Stimulated activated naive CD8-positive, alpha-beta T cell treated with anti-CD3 and anti-CD28 coated beads, Interleukin-15, amount 100 ng/mL, for 72 hours (primary cell): Measurements from ENCODE around the gene SCLT1.
"Not testable (repeated sequence)": the region's sequence is repeated elsewhere in the genome, so short reads cannot be mapped to it uniquely, and the experiment has no call there.

Experiments used
- ATAC-seq: fragments of 150-1000 bp; cut with Tn5 transposase; 2 replicates; pipeline ENCODE4 v1.10.0; 2021; ENCODE audit warnings: mild to moderate bottlenecking, moderate library complexity
- DNase-seq, 2 donors: peaks; one replicate each; pipeline ENCODE4 v3.0.0; 2021 to 2022
- H3K27ac Mint-ChIP-seq, 2 donors: one replicate each; pipeline ENCODE4 v1.8.0; 2022; ENCODE audit warnings: mild to moderate bottlenecking in 2 of 2, mixed read lengths in 2 of 2, moderate library complexity in 2 of 2
- H3K27me3 Mint-ChIP-seq: one replicate; pipeline ENCODE4 v1.8.0; 2022; ENCODE audit warnings: mixed read lengths
- H3K4me1 Mint-ChIP-seq: one replicate; pipeline ENCODE4 v1.8.0; 2022; ENCODE audit warnings: mild to moderate bottlenecking, mixed read lengths
- H3K4me3 Mint-ChIP-seq, 2 donors: one replicate each; pipeline ENCODE4 v1.8.0; 2022; ENCODE audit warnings: mild to moderate bottlenecking in 2 of 2, mixed read lengths in 2 of 2, moderate library complexity in 1 of 2
- H3K9me3 Mint-ChIP-seq, 2 donors: one replicate each; pipeline ENCODE4 v1.8.0; 2022; ENCODE audit warnings: mixed read lengths in 2 of 2

SCLT1 gene

GRCh38 chr4:129094347-129094746, 1.0 kb upstream of the SCLT1 start:
- no peaks in the 10 kb centered on the region for H3K9me3 Mint-ChIP-seq
- no peak for ATAC-seq
- H3K27ac Mint-ChIP-seq = peak overlapping the region in 1 of 2 donors; percentile 35
- DNase-seq = no peak
- no peak overlapping the region for H3K4me3 Mint-ChIP-seq
- no peaks in the 10 kb centered on the region for H3K27me3 Mint-ChIP-seq
- peaks cover 30% of the 10 kb centered on the region for H3K4me1 Mint-ChIP-seq

GRCh38 chr4:129092631-129093190, 628 bp downstream of the SCLT1 start:
- Mint-ChIP-seq H3K9me3 (no peaks in the 10 kb centered on the region), H3K27ac (no peak overlapping the region), H3K4me3 (no peak overlapping the region), H3K4me1 (peaks cover 20% of the 10 kb centered on the region), H3K27me3 (no peaks in the 10 kb centered on the region)
- no peak for ATAC-seq
- DNase-seq = no peak

- H3K4me1 Mint-ChIP-seq = peaks cover 6% of the 10 kb centered on the region
- no peak for ATAC-seq
- no peak overlapping the region for H3K4me3 Mint-ChIP-seq
- peaks cover 0 to 4% of the 10 kb centered on the region in 2 donors for H3K9me3 Mint-ChIP-seq
- DNase-seq = no peak
- no peaks in the 10 kb centered on the region for H3K27me3 Mint-ChIP-seq
- peak overlapping the region in 1 of 2 donors; percentile 9 for H3K27ac Mint-ChIP-seq
Measured at GRCh38 chr4:129087516-129087915, 5.8 kb downstream of the SCLT1 start.

- Mint-ChIP-seq H3K4me1 (peaks cover 6% of the 10 kb centered on the region), H3K9me3 (peaks cover 11 to 13% of the 10 kb centered on the region in 2 donors)
- no peak for DNase-seq
Measured at GRCh38 chr4:129085472-129085871, 7.9 kb downstream of the SCLT1 start.

GRCh38 chr4:129082302-129082701, 11.0 kb downstream of the SCLT1 start:
- H3K9me3 Mint-ChIP-seq = peaks cover 18 to 19% of the 10 kb centered on the region in 2 donors
- H3K4me3 Mint-ChIP-seq = no peak overlapping the region
- H3K27me3 Mint-ChIP-seq = no peaks in the 10 kb centered on the region
- H3K4me1 Mint-ChIP-seq = peaks cover 6% of the 10 kb centered on the region
- H3K27ac Mint-ChIP-seq = no peak overlapping the region
- ATAC-seq (no peak), DNase-seq (no peak)

More at GRCh38 chr4:129085472-129085871, 7.9 kb downstream of the SCLT1 start:
- Mint-ChIP-seq H3K4me3 (no peak overlapping the region), H3K27me3 (no peaks in the 10 kb centered on the region), H3K27ac (no peak overlapping the region)
- ATAC-seq = no peak

GRCh38 chr4:129080129-129080528, 13.2 kb downstream of the SCLT1 start:
- no peak for DNase-seq
- H3K9me3 Mint-ChIP-seq = peaks cover 18 to 24% of the 10 kb centered on the region in 2 donors
- ATAC-seq = no peak
- no peaks in the 10 kb centered on the region for H3K27me3 Mint-ChIP-seq
- peaks cover 6% of the 10 kb centered on the region for H3K4me1 Mint-ChIP-seq
- no peak overlapping the region for H3K27ac Mint-ChIP-seq
- H3K4me3 Mint-ChIP-seq = no peak overlapping the region

- ATAC-seq = no peak
- Mint-ChIP-seq H3K27ac (no peak overlapping the region), H3K4me1 (no peaks in the 10 kb centered on the region), H3K9me3 (peaks cover 25 to 34% of the 10 kb centered on the region in 2 donors), H3K27me3 (no peaks in the 10 kb centered on the region), H3K4me3 (no peak overlapping the region)
- no peak for DNase-seq
Measured at GRCh38 chr4:129077326-129077725, 16.0 kb downstream of the SCLT1 start.

- not testable (repeated sequence) for H3K27ac Mint-ChIP-seq, H3K4me3 Mint-ChIP-seq, DNase-seq, H3K27me3 Mint-ChIP-seq, H3K4me1 Mint-ChIP-seq, ATAC-seq
- H3K9me3 Mint-ChIP-seq = peaks cover 46 to 47% of the 10 kb centered on the region in 2 donors
Measured at GRCh38 chr4:129069537-129069936, 23.8 kb downstream of the SCLT1 start.

- DNase-seq (no peak), ATAC-seq (no peak)
- H3K4me1 Mint-ChIP-seq = no peaks in the 10 kb centered on the region
- H3K9me3 Mint-ChIP-seq = peaks cover 43 to 56% of the 10 kb centered on the region in 2 donors
- H3K27ac Mint-ChIP-seq = no peak overlapping the region
- no peaks in the 10 kb centered on the region for H3K27me3 Mint-ChIP-seq
- no peak overlapping the region for H3K4me3 Mint-ChIP-seq
Measured at GRCh38 chr4:129064717-129065116, 28.6 kb downstream of the SCLT1 start.

GRCh38 chr4:129063640-129064039, 29.7 kb downstream of the SCLT1 start:
- Mint-ChIP-seq H3K9me3 (peaks cover 40 to 56% of the 10 kb centered on the region in 2 donors), H3K4me3 (no peak overlapping the region), H3K27me3 (no peaks in the 10 kb centered on the region), H3K4me1 (no peaks in the 10 kb centered on the region), H3K27ac (no peak overlapping the region)
- no peak for DNase-seq
- no peak for ATAC-seq

GRCh38 chr4:129062580-129062979, 30.8 kb downstream of the SCLT1 start:
- Mint-ChIP-seq H3K9me3 (peaks cover 46 to 58% of the 10 kb centered on the region in 2 donors), H3K4me1 (no peaks in the 10 kb centered on the region)

GRCh38 chr4:129059028-129059427, 34.3 kb downstream of the SCLT1 start:
- Mint-ChIP-seq H3K4me3 (no peak overlapping the region), H3K4me1 (no peaks in the 10 kb centered on the region), H3K27me3 (no peaks in the 10 kb centered on the region), H3K27ac (no peak overlapping the region), H3K9me3 (peaks cover 62 to 80% of the 10 kb centered on the region in 2 donors)
- ATAC-seq (no peak), DNase-seq (no peak)

More at GRCh38 chr4:129062580-129062979, 30.8 kb downstream of the SCLT1 start:
- Mint-ChIP-seq H3K27me3 (no peaks in the 10 kb centered on the region), H3K4me3 (no peak overlapping the region), H3K27ac (peak overlapping the region in 1 of 2 donors; percentile 37)
- no peak for ATAC-seq
- no peak for DNase-seq

- H3K4me3 Mint-ChIP-seq = no peak overlapping the region
- DNase-seq (no peak), ATAC-seq (peak; percentile 91)
- no peaks in the 10 kb centered on the region for H3K4me1 Mint-ChIP-seq
- H3K9me3 Mint-ChIP-seq = peaks cover 12 to 14% of the 10 kb centered on the region in 2 donors
- no peak overlapping the region for H3K27ac Mint-ChIP-seq
- no peaks in the 10 kb centered on the region for H3K27me3 Mint-ChIP-seq
Measured at GRCh38 chr4:129046055-129046959, 47.0 kb downstream of the SCLT1 start.

GRCh38 chr4:129043523-129043922, 49.8 kb downstream of the SCLT1 start:
- H3K27me3 Mint-ChIP-seq = no peaks in the 10 kb centered on the region
- no peak overlapping the region for H3K4me3 Mint-ChIP-seq
- H3K27ac Mint-ChIP-seq = no peak overlapping the region
- DNase-seq = no peak
- no peak for ATAC-seq
- no peaks in the 10 kb centered on the region for H3K9me3 Mint-ChIP-seq
- no peaks in the 10 kb centered on the region for H3K4me1 Mint-ChIP-seq

GRCh38 chr4:129040471-129040870, 52.9 kb downstream of the SCLT1 start:
- no peaks in the 10 kb centered on the region for H3K9me3 Mint-ChIP-seq
- no peaks in the 10 kb centered on the region for H3K4me1 Mint-ChIP-seq
- H3K27me3 Mint-ChIP-seq = no peaks in the 10 kb centered on the region
- ATAC-seq (no peak), DNase-seq (no peak)
- H3K4me3 Mint-ChIP-seq = no peak overlapping the region
- H3K27ac Mint-ChIP-seq = no peak overlapping the region

- Mint-ChIP-seq H3K27ac (no peak overlapping the region), H3K4me3 (no peak overlapping the region), H3K27me3 (no peaks in the 10 kb centered on the region), H3K9me3 (peaks cover 0 to under 1% of the 10 kb centered on the region in 2 donors), H3K4me1 (no peaks in the 10 kb centered on the region)
- DNase-seq (no peak), ATAC-seq (no peak)
Measured at GRCh38 chr4:129037093-129037492, 56.2 kb downstream of the SCLT1 start.
